ENCODE results near the gene PREB.

- TF ChIP-seq CTCF (conservative IDR thresholded peaks at IDR 0.05; ENCODE audit: low read length) (no peak), EZH2phosphoT487 (IDR thresholded peaks at IDR 0.05; ENCODE audit: borderline replicate concordance, low read depth, low read length) (no peak)
Measured at GRCh38 chr2:27085673-27086089, 48.8 kb downstream of the PREB start.
